GM12878 (cell line): ENCODE measurements around the gene POU4F2. TPM values are rescaled to one million over a fixed set of nuclear protein-coding genes. Genes with fewer than 3 reads are reported as not detected.

Experiments used
- ATAC-seq: fragments of 200-7000 bp; cut with Tn5 transposase; 3 replicates; pipeline ENCODE4 v1.9.1; 2020; ENCODE audit warnings: mild to moderate bottlenecking, moderate library complexity
- BruUV-seq: library from RNA; stranded (reverse); fragments of 400-500 nt; replicated peaks from 2 replicates; lab custom pipeline; 2021; lab: Mats Ljungman, UMichigan
- CTCF ChIA-PET: fragments of 300-600 bp; sonication (Branson Sonifier 250); formaldehyde crosslinking; extraction: SDS; loops from one replicate; lab custom pipeline; 2021; ENCODE audit warnings: inconsistent platforms; lab: Yijun Ruan, JAX
- POLR2A ChIA-PET: fragments of 350-600 bp; formaldehyde crosslinking; extraction: SDS; loops from one replicate; lab custom pipeline; 2021; ENCODE audit warnings: inconsistent platforms; lab: Charles Lee
- RAD21 ChIA-PET: fragments of 300-600 bp; sonication (Branson Sonifier 250); formaldehyde crosslinking; loops from one replicate; lab custom pipeline; 2023; ENCODE audit warnings: antibody characterized with exemption; ENCODE audit not compliant: unreplicated experiment; lab: Charles Lee
- SMC1A ChIA-PET: fragments of 300-600 bp; sonication (Branson Sonifier 250); formaldehyde crosslinking; loops from one replicate; lab custom pipeline; 2023; ENCODE audit not compliant: unreplicated experiment, uncharacterized antibody; lab: Charles Lee
- DNase-seq: peaks from one replicate; pipeline ENCODE4 v3.0.0-alpha.2; 2011; ENCODE audit warnings: low read depth, low spot score
- FAIRE-seq: peaks from 3 replicates; lab custom pipeline; 2011; peaks lifted over from hg19 to GRCh38; lab: Jason Lieb, UNC
- H2AFZ ChIP-seq: 2 replicates; pipeline ENCODE4 v1.6.0; 2011; ENCODE audit warnings: low read depth, low read length, control low read depth; ENCODE audit not compliant: control insufficient read depth
- H3K27ac ChIP-seq: 2 replicates; pipeline ENCODE4 v1.5.1; 2011; ENCODE audit warnings: control low read depth; ENCODE audit not compliant: control insufficient read depth, insufficient read depth
- H3K27me3 ChIP-seq, 2 experiments: replicated peaks in 1 of 2; 2 replicates each; pipeline versions ENCODE4 v1.6.0 to v1.6.1; 2011; ENCODE audit warnings: low read length in 1 of 2; ENCODE audit not compliant: control insufficient read depth in 2 of 2, insufficient read depth in 2 of 2
- H3K36me3 ChIP-seq, 2 experiments: 2 replicates each; pipeline ENCODE4 v1.5.1; 2011; ENCODE audit warnings: low read length in 1 of 2; ENCODE audit not compliant: control insufficient read depth in 2 of 2, insufficient read depth in 2 of 2
- H3K4me1 ChIP-seq: 2 replicates; pipeline ENCODE4 v1.6.1; 2011; ENCODE audit warnings: mild to moderate bottlenecking, low read length, moderate library complexity, mixed read lengths; ENCODE audit not compliant: control insufficient read depth, insufficient read depth
- H3K4me2 ChIP-seq: 2 replicates; pipeline ENCODE4 v1.6.0; 2011; ENCODE audit warnings: control low read depth; ENCODE audit not compliant: control insufficient read depth, insufficient read depth
- H3K4me3 ChIP-seq: fragments of 200-600 bp; sonication (generic); 2 replicates; pipeline ENCODE4 v1.5.1; 2016
- H3K79me2 ChIP-seq: 2 replicates; pipeline ENCODE4 v1.6.0; 2011; ENCODE audit warnings: low read length; ENCODE audit not compliant: control insufficient read depth, insufficient read depth
- H3K9ac ChIP-seq: 2 replicates; pipeline ENCODE4 v1.8.0; 2011; ENCODE audit warnings: low read length, control low read depth, mixed read lengths; ENCODE audit not compliant: control insufficient read depth, insufficient read depth
- H3K9me3 ChIP-seq: replicated peaks from 3 replicates; pipeline ENCODE4 v1.5.1; 2011; ENCODE audit warnings: mild to moderate bottlenecking, low read length; ENCODE audit not compliant: control insufficient read depth, insufficient read depth
- H4K20me1 ChIP-seq: 2 replicates; pipeline ENCODE4 v1.6.0; 2011; ENCODE audit not compliant: control insufficient read depth, insufficient read depth
- BCL11A ChIP-seq: IDR thresholded peaks from 2 replicates; pipeline ENCODE4 v1.6.1; 2011; ENCODE audit warnings: low read depth, low read length
- CBX5 ChIP-seq: sonication (generic); IDR thresholded peaks from 2 replicates; pipeline ENCODE4 v1.6.1; 2016; ENCODE audit warnings: low read depth, moderate library complexity, mild to moderate bottlenecking, inconsistent platforms
- EP300 ChIP-seq, 2 experiments: fragments of 150-350 bp in 1 of 2; IDR thresholded peaks; 2 replicates each; pipeline ENCODE4 v1.6.1; 2011 to 2012; ENCODE audit warnings: low read depth in 2 of 2, low read length in 2 of 2, borderline replicate concordance in 1 of 2, improper control_type of control experiment in 1 of 2, inconsistent platforms in 1 of 2; ENCODE audit not compliant: control insufficient read depth in 1 of 2
- ESRRA ChIP-seq: IDR thresholded peaks from 2 replicates; pipeline ENCODE4 v1.6.1; 2012; ENCODE audit warnings: mild to moderate bottlenecking, low read length, improper control_type of control experiment
- FOXK2 ChIP-seq: fragments of 450-650 bp; IDR thresholded peaks from 2 replicates; pipeline ENCODE4 v1.6.1; 2017; ENCODE audit warnings: mild to moderate bottlenecking, moderate library complexity
- HDGF ChIP-seq: fragments of 450-650 bp; IDR thresholded peaks from 2 replicates; pipeline ENCODE4 v1.6.1; 2016; ENCODE audit warnings: antibody characterized with exemption
- IKZF1 ChIP-seq: fragments of 450-650 bp; conservative IDR thresholded peaks from 2 replicates; pipeline ENCODE4 v1.6.1; 2017; ENCODE audit warnings: antibody characterized with exemption, mild to moderate bottlenecking
- MEF2A ChIP-seq: IDR thresholded peaks from 2 replicates; pipeline ENCODE4 v1.6.1; 2011; ENCODE audit warnings: low read depth, mild to moderate bottlenecking, low read length, moderate library complexity; ENCODE audit not compliant: insufficient read depth
- NKRF ChIP-seq: fragments of 450-650 bp; conservative IDR thresholded peaks from 2 replicates; pipeline ENCODE4 v1.6.1; 2017; ENCODE audit warnings: mild to moderate bottlenecking, moderate library complexity
- PAX5 ChIP-seq: IDR thresholded peaks from 2 replicates; pipeline ENCODE4 v1.6.1; 2011; ENCODE audit warnings: low read depth, low read length, borderline replicate concordance
- RAD51 ChIP-seq: fragments of 450-650 bp; IDR thresholded peaks from 2 replicates; pipeline ENCODE4 v1.6.1; 2016; ENCODE audit warnings: moderate library complexity, mild to moderate bottlenecking, inconsistent platforms
- SIN3A ChIP-seq: IDR thresholded peaks from 2 replicates; pipeline ENCODE4 v1.6.1; 2012; ENCODE audit warnings: low read depth, low read length, improper control_type of control experiment
- SMC3 ChIP-seq: IDR thresholded peaks from 2 replicates; pipeline ENCODE4 v1.6.1; 2011; ENCODE audit warnings: low read length, improper control_type of control experiment, borderline replicate concordance
- TARDBP ChIP-seq: IDR thresholded peaks from 2 replicates; pipeline ENCODE4 v1.6.1; 2016; ENCODE audit warnings: borderline replicate concordance
- TCF7 ChIP-seq: IDR thresholded peaks from 2 replicates; pipeline ENCODE4 v1.6.1; 2014; ENCODE audit warnings: antibody characterized with exemption, borderline replicate concordance
- ZBTB4 ChIP-seq: fragments of 450-650 bp; formaldehyde crosslinking; IDR thresholded peaks from 2 replicates; pipeline ENCODE4 v1.4.0; 2022; ENCODE audit warnings: mild to moderate bottlenecking, moderate library complexity
- ZNF592 ChIP-seq: fragments of 450-650 bp; IDR thresholded peaks from 2 replicates; pipeline ENCODE4 v1.6.1; 2017; ENCODE audit warnings: mild to moderate bottlenecking, moderate library complexity
- WGBS: methylation state at CpG from one replicate; pipeline ENCODE4 v1.1.6; 2016; ENCODE audit warnings: low lambda C conversion rate; ENCODE audit not compliant: insufficient replicate concordance, insufficient coverage; ENCODE audit errors: missing lambda C conversion rate; 5-methylcytosine and 5-hydroxymethylcytosine counted together
- in situ Hi-C: fragments of 300-500 bp; cut with MboI; formaldehyde crosslinking; loops from 9 replicates; pipeline ENCODE4 v1.14.3; 2018; ENCODE audit warnings: mixed read lengths
- intact Hi-C: fragments of 100-400 bp; cut with micrococcal nuclease; formaldehyde crosslinking; loops from one replicate; pipeline ENCODE4 v1.14.2; 2022; ENCODE audit not compliant: unreplicated experiment
- polyA plus RNA-seq, 11 experiments: library from polyadenylated mRNA; depleted of rRNA in 4 of 11; unstranded in 6 of 11; stranded (reverse) in 5 of 11; fragments of >200 nt; fragmentation: Nextera tagmentation in 4 of 11; fragmentation: Illumina TruSeq in 1 of 11; extraction: Ambion mirVana in 4 of 11; extraction: Trizol in 1 of 11; gene quantifications; 1 replicate in 1 of 11; 2 replicates in 10 of 11; pipeline versions ENCODE4 v1.2.1 to v1.2.3, GENCODE V29; 2011 to 2016; ENCODE audit warnings: inconsistent platforms in 2 of 11, missing spikeins in 2 of 11, low read depth in 1 of 11
- total RNA-seq, 4 experiments: library from RNA; depleted of rRNA in 3 of 4; stranded (reverse); fragments of >200 nt in 3 of 4; fragmentation: Illumina TruSeq in 1 of 4; extraction: Trizol in 1 of 4; gene quantifications; 2 replicates each; pipeline versions ENCODE4 v1.2.1 to v1.2.3, GENCODE V29; 2013 to 2021

POU4F2 gene
- total and polyA plus RNA-seq, 10 of the 15 experiments (the other 5 are each of a cell fraction or from before 2014, with no cell fraction given) = 0.05 TPM; not detected in 9

- FAIRE-seq (no peak), DNase-seq (no peak), ATAC-seq (no peak)
- no peaks in the 10 kb centered on the region for H3K9me3 ChIP-seq
- ChIA-PET CTCF (no interaction called here), RAD21 (no interaction called here), SMC1A (no interaction called here), POLR2A (no interaction called here)
- TF ChIP-seq TARDBP (no peak), NKRF (no peak), FOXK2 (no peak), BCL11A (no peak), CBX5 (no peak), MEF2A (no peak), SIN3A (no peak), ESRRA (no peak), PAX5 (no peak), SMC3 (no peak), IKZF1 (no peak), HDGF (no peak), RAD51 (no peak), TCF7 (no peak), ZBTB4 (CRISPR knock-in tag) (no peak), ZNF592 (no peak), EP300 (IDR thresholded peaks at IDR 0.05; ENCODE audit: borderline replicate concordance in 1 of 2, control insufficient read depth in 1 of 2, low read depth in 2 of 2, low read length in 2 of 2) (no peak)
- intact Hi-C loops (no loop called here), in situ Hi-C loops (no loop called here)
- H2AFZ ChIP-seq = no peak overlapping the region
- no peaks in the 10 kb centered on the region for H3K79me2 ChIP-seq
- H4K20me1 ChIP-seq = no peaks in the 10 kb centered on the region
- WGBS = 15% methylated on average over 16 of the region's 16 CpGs
- H3K4me2 ChIP-seq = no peak overlapping the region
- no peaks in the 10 kb centered on the region for H3K36me3 ChIP-seq
- no peak overlapping the region for H3K4me3 ChIP-seq
- no peak overlapping the region for H3K27ac ChIP-seq
- no peak overlapping the region for H3K9ac ChIP-seq
- no peaks in the 10 kb centered on the region for H3K4me1 ChIP-seq
- H3K27me3 ChIP-seq = peaks cover 9 to 17% of the 10 kb centered on the region in 2 experiments; a peak in 3 of 4 replicates
- no TSS peak for BruUV-seq
Measured at GRCh38 chr4:146648461-146648783, 9.7 kb downstream of the POU4F2 start.
